ENCODE measurements around the gene MSANTD7.
"Not testable (repeated sequence)": the region's sequence is repeated elsewhere in the genome, so short reads cannot be mapped to it uniquely, and the experiment has no call there.

Gene MSANTD7

GRCh38 chr10:14810969-14811953 is 26.8 kb upstream of the MSANTD7 start:
- in situ Hi-C loops (cut with HindIII; ENCODE audit: low sequenced_read_pairs): no loop called here
- DNase-seq (ENCODE audit: low read depth, low spot score): no peak
- TF ChIP-seq CTCF (IDR thresholded peaks at IDR 0.05; ENCODE audit: low read depth, low read length): no peak
- H3K4me3 ChIP-seq (ENCODE audit: low read depth, low read length): no peak overlapping the region

GRCh38 chr10:14812271-14812670 is 25.8 kb upstream of the MSANTD7 start:
- no peak for DNase-seq (ENCODE audit: low read depth, low spot score)
- in situ Hi-C loops (cut with HindIII; ENCODE audit: low sequenced_read_pairs): no loop called here
- H3K4me3 ChIP-seq (ENCODE audit: low read depth, low read length): no peak overlapping the region
- TF ChIP-seq CTCF (IDR thresholded peaks at IDR 0.05; ENCODE audit: low read depth, low read length): no peak

GRCh38 chr10:14815681-14816080 is 22.4 kb upstream of the MSANTD7 start:
- no peak for TF ChIP-seq CTCF (IDR thresholded peaks at IDR 0.05; ENCODE audit: low read depth, low read length)
- no peak for DNase-seq (ENCODE audit: low read depth, low spot score)
- in situ Hi-C loops (cut with HindIII; ENCODE audit: low sequenced_read_pairs): no loop called here
- no peak overlapping the region for H3K4me3 ChIP-seq (ENCODE audit: low read depth, low read length)

- H3K4me3 ChIP-seq (ENCODE audit: low read depth, low read length); DNase-seq (ENCODE audit: low read depth, low spot score); in situ Hi-C loops (cut with HindIII; ENCODE audit: low sequenced_read_pairs): not testable (repeated sequence)
These were observed 21.4 kb upstream of the MSANTD7 start for GRCh38 chr10:14816717-14817116.

GRCh38 chr10:14820010-14820774 is 17.9 kb upstream of the MSANTD7 start:
- TF ChIP-seq CTCF (IDR thresholded peaks at IDR 0.05; ENCODE audit: low read depth, low read length): no peak
- no peak overlapping the region for H3K4me3 ChIP-seq (ENCODE audit: low read depth, low read length)
- peak; percentile 75 for DNase-seq (ENCODE audit: low read depth, low spot score)
- in situ Hi-C loops (cut with HindIII; ENCODE audit: low sequenced_read_pairs): no loop called here

- DNase-seq (ENCODE audit: low read depth, low spot score): no peak
- in situ Hi-C loops (cut with HindIII; ENCODE audit: low sequenced_read_pairs): no loop called here
- no peak overlapping the region for H3K4me3 ChIP-seq (ENCODE audit: low read depth, low read length)
- no peak for TF ChIP-seq CTCF (IDR thresholded peaks at IDR 0.05; ENCODE audit: low read depth, low read length)
These were observed 17.3 kb upstream of the MSANTD7 start for GRCh38 chr10:14820775-14821154.

Measured in astrocyte of the spinal cord (primary cell).